Activated CD4-positive, alpha-beta T cell treated with anti-CD3 and anti-CD28 coated beads, Interleukin-2, amount 50 U/mL, for 48 hours (primary cell): ENCODE measurements around the gene OR6K2.

Source experiments
- DNase-seq, 2 experiments: peaks; one replicate each; pipeline ENCODE4 v3.0.0-alpha.2; 2020

OR6K2 gene

DNA sequence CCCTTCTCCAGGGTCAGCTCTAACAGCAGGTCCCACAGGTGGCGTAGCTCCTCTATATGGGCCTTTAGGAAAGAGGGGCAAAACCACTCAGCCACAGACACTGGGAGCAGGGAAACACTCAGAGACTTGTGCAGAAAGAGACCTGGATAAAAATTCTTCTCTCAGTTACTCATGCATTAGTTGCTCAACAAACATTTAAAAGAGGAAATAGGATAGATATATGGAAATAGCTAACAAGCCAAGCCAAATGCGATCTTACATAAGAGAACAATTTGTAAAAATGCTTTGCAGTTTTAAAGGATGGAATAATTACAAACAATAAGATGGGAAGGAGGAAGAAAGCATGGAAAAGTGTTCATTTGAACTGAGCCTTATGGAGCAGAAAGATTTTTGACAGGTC lies 18.8 kb downstream of the OR6K2 start:
- no peak for DNase-seq

DNA sequence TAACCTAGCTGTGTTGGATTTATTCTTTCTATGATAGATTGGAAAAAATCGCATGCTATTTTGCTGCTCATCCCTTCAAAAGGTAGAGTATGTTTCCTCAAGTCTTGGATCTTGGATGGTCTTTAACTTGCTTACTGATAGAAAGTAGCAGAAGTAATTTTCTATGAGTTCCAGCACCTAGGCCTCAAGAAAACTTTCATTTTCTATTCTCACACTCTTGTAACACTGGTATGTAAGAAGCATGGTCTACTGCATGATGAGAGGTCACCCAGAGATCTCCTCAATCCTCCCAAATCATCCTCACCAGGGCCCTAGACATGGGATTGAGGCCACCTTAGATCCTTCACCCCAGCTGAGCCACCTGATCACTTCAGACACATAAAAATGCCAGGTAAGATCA lies 21.2 kb downstream of the OR6K2 start:
- no peak for DNase-seq

DNA sequence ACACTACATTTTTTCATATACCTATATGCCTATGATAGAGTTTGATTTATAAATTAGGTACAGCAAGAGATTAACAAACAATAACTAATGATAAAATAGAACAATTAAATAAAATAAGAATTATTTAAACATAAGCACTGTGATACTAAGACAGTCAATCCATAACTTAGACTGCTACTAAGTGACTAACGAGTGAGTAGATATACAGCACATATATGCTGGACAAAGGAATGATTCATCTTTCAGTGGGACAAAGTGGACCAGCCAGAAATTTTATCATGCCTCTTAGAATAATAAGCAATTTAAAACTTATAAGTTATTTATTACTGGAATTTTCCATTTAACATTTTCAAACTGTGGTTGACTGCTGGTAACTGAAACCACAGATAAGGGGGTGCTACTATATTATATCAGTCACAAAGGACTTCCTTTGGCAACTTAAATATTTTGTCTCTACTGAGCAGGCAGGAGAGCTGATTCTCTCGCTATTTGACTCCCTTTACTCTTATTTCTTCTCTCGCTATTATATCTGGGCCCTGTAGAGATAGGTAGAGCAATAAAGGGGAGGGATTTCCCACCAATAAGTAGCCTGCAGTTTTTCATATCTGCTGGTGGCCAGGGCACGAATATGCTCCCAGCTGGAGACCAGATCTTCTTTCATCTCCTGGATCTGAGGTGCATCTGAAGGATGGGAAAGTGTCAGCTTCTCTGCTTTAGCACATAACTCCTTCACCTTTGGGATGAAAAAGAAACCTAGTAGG lies 24.7 kb downstream of the OR6K2 start:
- DNase-seq: no peak

DNA sequence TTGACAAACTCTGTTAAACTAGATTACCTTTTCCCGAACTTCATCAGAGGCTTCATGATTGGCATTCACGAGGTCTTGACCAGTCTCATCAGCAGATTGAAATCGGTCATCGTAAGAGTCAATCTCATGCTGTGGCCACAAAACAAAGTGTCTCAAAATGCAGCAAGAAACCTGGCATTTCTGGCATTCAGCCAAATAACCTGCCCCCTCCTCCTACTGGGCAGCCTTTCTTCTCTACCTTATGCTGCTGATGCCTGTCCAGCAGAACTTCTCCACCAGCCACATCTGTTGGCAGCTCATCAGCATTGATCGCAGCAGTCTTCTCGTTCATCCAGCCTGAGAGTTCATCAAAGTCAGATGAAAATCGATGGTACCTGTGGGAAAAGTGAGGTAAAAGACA lies 26.1 kb downstream of the OR6K2 start:
- no peak for DNase-seq

DNA sequence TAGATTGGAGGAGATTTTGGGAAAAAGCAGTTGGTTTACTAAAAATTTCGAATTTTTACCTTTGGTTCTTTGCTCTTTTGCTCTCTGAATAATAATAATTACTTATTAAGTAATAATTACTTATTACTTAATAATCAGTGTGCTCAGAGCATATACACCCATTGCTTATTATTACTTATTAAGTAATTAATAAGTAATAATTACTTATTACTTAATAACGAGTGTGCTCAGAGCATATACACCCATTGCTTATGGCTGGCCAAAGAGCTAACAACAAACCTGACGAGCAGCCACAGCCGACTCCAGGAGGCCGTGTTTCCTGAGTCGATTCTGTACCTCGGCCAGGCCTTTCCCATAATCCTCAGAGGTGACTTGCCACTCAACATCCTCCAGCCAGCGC lies 34.4 kb downstream of the OR6K2 start:
- no peak for DNase-seq

DNA sequence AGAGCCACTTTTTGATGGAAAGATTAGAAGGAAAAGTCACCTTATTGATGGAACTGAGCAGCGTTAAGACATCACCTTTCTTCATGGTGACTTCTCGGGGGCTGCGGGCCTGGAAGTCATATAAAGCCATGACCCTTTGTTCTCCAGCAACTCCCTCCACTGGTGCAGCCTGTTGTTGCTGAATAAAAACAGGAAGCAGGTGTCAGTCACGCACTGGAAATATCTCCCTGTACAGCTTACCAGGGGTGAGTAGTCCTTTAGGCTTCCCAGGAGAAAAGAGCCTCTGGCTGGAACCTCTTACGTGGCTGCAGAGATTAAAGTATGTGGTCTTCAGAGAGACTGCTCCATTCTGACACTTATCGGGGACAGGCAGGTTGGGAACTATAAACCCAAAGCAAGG lies 45.9 kb downstream of the OR6K2 start:
- no peak for DNase-seq

DNA sequence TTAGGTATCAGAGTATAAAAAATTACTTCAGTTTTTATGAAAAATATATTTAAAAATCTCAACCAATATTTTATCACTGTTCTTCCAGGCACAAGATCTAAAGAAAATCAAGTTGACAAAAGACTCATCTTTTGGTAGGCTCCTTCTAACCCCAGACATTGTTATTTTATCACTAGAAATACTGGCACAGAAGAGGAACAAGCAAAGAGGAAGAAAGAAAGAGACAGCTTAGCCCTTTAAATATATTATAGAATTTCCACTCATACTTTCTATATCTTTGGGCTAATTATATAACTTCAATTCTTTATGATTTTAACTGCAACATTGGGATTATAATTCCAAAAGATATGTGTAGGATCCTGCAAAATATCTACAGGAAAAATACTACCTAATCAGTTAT lies 46.4 kb downstream of the OR6K2 start:
- no peak for DNase-seq

DNA sequence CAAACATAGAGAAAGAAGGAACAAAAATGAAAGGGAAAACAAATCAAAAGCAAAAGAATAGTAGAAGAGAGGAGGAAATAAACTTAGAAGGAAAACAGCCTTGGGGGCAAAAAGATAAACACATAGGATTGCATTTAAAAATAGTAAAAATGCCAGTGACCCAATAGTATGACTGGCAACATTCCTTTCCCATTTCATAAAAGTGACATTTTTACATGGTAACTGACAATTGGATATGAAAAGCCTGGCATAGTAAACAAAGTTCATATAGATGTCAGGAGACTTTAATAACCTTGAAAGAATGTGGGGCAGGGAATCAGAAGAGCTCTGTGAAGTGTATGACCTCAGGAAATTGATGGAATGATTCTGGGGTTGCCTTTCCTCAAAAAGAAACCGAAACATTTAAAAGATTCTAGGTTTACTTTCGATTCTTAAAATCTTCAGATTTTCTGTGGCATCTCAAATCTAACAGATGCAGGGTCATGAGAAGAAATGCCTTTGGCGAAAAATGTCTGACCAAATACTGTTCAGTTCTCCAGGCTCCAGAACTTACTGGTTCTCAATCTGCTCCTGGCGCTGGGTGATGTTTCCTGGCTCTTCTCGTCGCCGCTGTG lies 47.6 kb downstream of the OR6K2 start:
- no peak for DNase-seq
